K562 (cell line): ENCODE results near the gene RASSF3. TPM values are rescaled to one million over a fixed set of nuclear protein-coding genes. Genes with fewer than 3 reads are reported as not detected.

Source experiments
- ATAC-seq: fragments of 200-7000 bp; cut with Tn5 transposase; 3 replicates; pipeline ENCODE4 v1.9.1; 2020; ENCODE audit warnings: moderate library complexity
- BruUV-seq: library from RNA; stranded (reverse); fragments of 400-500 nt; replicated peaks from 2 replicates; lab custom pipeline; 2021; lab: Mats Ljungman, UMichigan
- CTCF ChIA-PET: fragments of 300-600 bp; formaldehyde crosslinking; extraction: SDS; loops from one replicate; lab custom pipeline; 2021; ENCODE audit warnings: low intra/inter-chr PET ratio; lab: Yijun Ruan, JAX
- POLR2A ChIA-PET: fragments of 300-600, 350-650 bp; sonication (Branson Sonifier 250); formaldehyde crosslinking; extraction: SDS; loops from one replicate; lab custom pipeline; 2021; ENCODE audit warnings: antibody characterized with exemption, inconsistent platforms; lab: Yijun Ruan, JAX
- DNase-seq, 4 experiments: peaks; one replicate each; pipeline versions ENCODE4 v3.0.0 to v3.0.0-alpha.2; 2011 to 2018; ENCODE audit warnings: low spot score in 3 of 4, mixed read lengths in 3 of 4; ENCODE audit errors: extremely low read depth in 1 of 4
- FAIRE-seq: peaks from 2 replicates; lab custom pipeline; 2011; peaks lifted over from hg19 to GRCh38; lab: Jason Lieb, UNC
- H2AFZ ChIP-seq: 2 replicates; pipeline ENCODE4 v1.6.0; 2011; ENCODE audit warnings: low read depth, low read length, control low read depth, inconsistent platforms
- H3K27ac ChIP-seq: fragments of 200-600 bp; 3 replicates; pipeline ENCODE4 v1.8.0; 2011; ENCODE audit warnings: low read depth, mild to moderate bottlenecking, control low read depth, inconsistent platforms, low read length, moderate library complexity, mixed read lengths; ENCODE audit errors: extremely low read depth
- H3K27me3 ChIP-seq, 2 experiments: fragments of 300-600 bp in 1 of 2; 2 replicates in 1 of 2; 3 replicates in 1 of 2; pipeline versions ENCODE4 v1.6.0 to v1.8.0; 2011; ENCODE audit warnings: inconsistent platforms in 2 of 2, low read length in 2 of 2, mild to moderate bottlenecking in 1 of 2, mixed read lengths in 1 of 2, moderate library complexity in 1 of 2; ENCODE audit not compliant: control insufficient read depth in 2 of 2, insufficient read depth in 2 of 2
- H3K36me3 ChIP-seq: fragments of 300-600 bp; 3 replicates; pipeline ENCODE4 v1.8.0; 2011; ENCODE audit warnings: mild to moderate bottlenecking, low read length, inconsistent platforms; ENCODE audit not compliant: control insufficient read depth, insufficient read depth
- H3K4me1 ChIP-seq, 2 experiments: fragments of 200-600 bp in 1 of 2; replicated peaks in 1 of 2; 2 replicates in 1 of 2; 3 replicates in 1 of 2; pipeline versions ENCODE4 v1.5.1 to v1.8.0; 2011; ENCODE audit warnings: inconsistent platforms in 2 of 2, low read length in 2 of 2, mild to moderate bottlenecking in 1 of 2, mixed read lengths in 1 of 2, moderate library complexity in 1 of 2; ENCODE audit not compliant: control insufficient read depth in 2 of 2, insufficient read depth in 2 of 2
- H3K4me2 ChIP-seq: 2 replicates; pipeline ENCODE4 v1.6.1; 2011; ENCODE audit warnings: low read length, control low read depth, inconsistent platforms, mixed read lengths; ENCODE audit not compliant: insufficient read depth
- H3K4me3 ChIP-seq: fragments of 200-600 bp; sonication (generic), shearing (Covaris generic); 2 replicates; pipeline ENCODE4 v1.5.1; 2016; ENCODE audit warnings: control low read depth, inconsistent platforms
- H3K79me2 ChIP-seq: fragments of 200-600 bp; 3 replicates; pipeline ENCODE4 v1.8.0; 2011; ENCODE audit warnings: low read length, inconsistent platforms; ENCODE audit not compliant: control insufficient read depth, insufficient read depth
- H3K9ac ChIP-seq, 2 experiments: 2 replicates each; pipeline versions ENCODE4 v1.6.0 to v1.6.1; 2011; ENCODE audit warnings: low read depth in 2 of 2, low read length in 2 of 2, control low read depth in 1 of 2, inconsistent platforms in 1 of 2, mild to moderate bottlenecking in 1 of 2, mixed read lengths in 1 of 2; ENCODE audit not compliant: insufficient read depth in 1 of 2
- H3K9me1 ChIP-seq: one replicate; pipeline ENCODE4 v1.6.0; 2011; ENCODE audit warnings: inconsistent platforms, mild to moderate bottlenecking, low read length, moderate library complexity; ENCODE audit not compliant: control insufficient read depth, insufficient read depth
- H3K9me3 ChIP-seq: replicated peaks from 2 replicates; pipeline ENCODE4 v1.5.1; 2011; ENCODE audit warnings: low read depth, low read length, inconsistent platforms; ENCODE audit not compliant: control insufficient read depth, insufficient read depth
- H4K20me1 ChIP-seq: replicated peaks from 2 replicates; pipeline ENCODE4 v1.6.1; 2011; ENCODE audit warnings: low read length, inconsistent platforms, mixed read lengths; ENCODE audit not compliant: control insufficient read depth, insufficient read depth
- ARID1B ChIP-seq: fragments of 450-650 bp; IDR thresholded peaks from 2 replicates; pipeline ENCODE4 v1.6.1; 2016; ENCODE audit warnings: antibody characterized with exemption, mild to moderate bottlenecking, inconsistent platforms
- ATF3 ChIP-seq, 2 experiments: fragments of 450-650 bp in 1 of 2; sonication (generic) in 1 of 2; formaldehyde crosslinking in 1 of 2; IDR thresholded peaks in 1 of 2; conservative IDR thresholded peaks in 1 of 2; 2 replicates each; pipeline versions ENCODE4 v1.6.1 to v1.8.1; 2016 to 2023; ENCODE audit warnings: mild to moderate bottlenecking in 2 of 2, moderate library complexity in 2 of 2, inconsistent platforms in 1 of 2, missing genetic modification reagents in 1 of 2
- CBX1 ChIP-seq: sonication (generic); IDR thresholded peaks from 2 replicates; pipeline ENCODE4 v1.6.1; 2016; ENCODE audit warnings: antibody characterized with exemption, low read depth, mild to moderate bottlenecking
- CEBPB ChIP-seq: fragments of 450-650 bp; IDR thresholded peaks from 2 replicates; pipeline ENCODE4 v1.6.1; 2016; ENCODE audit warnings: missing genetic modification characterization, missing compliant biosample characterization
- CHCHD3 ChIP-seq: fragments of 250-450 bp; sonication (Bioruptor Pico); IDR thresholded peaks from 2 replicates; pipeline ENCODE4 v2.1.2; 2022; ENCODE audit warnings: mild to moderate bottlenecking
- HEY1 ChIP-seq: fragments of 250-450 bp; sonication (Bioruptor Pico); IDR thresholded peaks from 2 replicates; pipeline ENCODE4 v1.5.0; 2020; ENCODE audit warnings: mild to moderate bottlenecking, moderate library complexity, borderline replicate concordance
- MAFG ChIP-seq: fragments of 450-650 bp; conservative IDR thresholded peaks from 2 replicates; pipeline ENCODE4 v1.6.1; 2016; ENCODE audit warnings: missing genetic modification characterization, missing compliant biosample characterization
- NCOR1 ChIP-seq: fragments of 450-650 bp; IDR thresholded peaks from 2 replicates; pipeline ENCODE4 v1.6.1; 2016; ENCODE audit warnings: mild to moderate bottlenecking, moderate library complexity
- RERE ChIP-seq: sonication (generic); formaldehyde crosslinking; IDR thresholded peaks from 2 replicates; pipeline ENCODE4 v1.8.0; 2023; ENCODE audit warnings: missing genetic modification reagents, mild to moderate bottlenecking, borderline replicate concordance
- TCF3 ChIP-seq: sonication (generic); formaldehyde crosslinking; IDR thresholded peaks from 2 replicates; pipeline ENCODE4 v1.4.0; 2020; ENCODE audit warnings: mild to moderate bottlenecking, missing genetic modification reagents
- TFAM ChIP-seq: fragments of 250-450 bp; sonication (Bioruptor Pico); conservative IDR thresholded peaks from 2 replicates; pipeline ENCODE4 v1.5.0; 2021; ENCODE audit warnings: mild to moderate bottlenecking, moderate library complexity
- YBX1 ChIP-seq: fragments of 450-650 bp; IDR thresholded peaks from 2 replicates; pipeline ENCODE4 v1.7.1; 2016; ENCODE audit warnings: mild to moderate bottlenecking
- ZNF24 ChIP-seq: fragments of 450-650 bp; IDR thresholded peaks from 2 replicates; pipeline ENCODE4 v1.6.1; 2016
- ZNF431 ChIP-seq: sonication (generic); formaldehyde crosslinking; IDR thresholded peaks from 2 replicates; pipeline ENCODE4 v1.8.0; 2022; ENCODE audit warnings: mild to moderate bottlenecking, missing genetic modification reagents
- WGBS: fragments of 100-300 bp; shearing (Covaris generic); methylation state at CpG from one replicate; pipeline ENCODE4 v1.1.6; 2016; ENCODE audit warnings: low coverage, mixed read lengths; ENCODE audit not compliant: insufficient coverage; ENCODE audit errors: missing lambda C conversion rate; 5-methylcytosine and 5-hydroxymethylcytosine counted together
- in situ Hi-C: fragments of 300-500 bp; cut with MboI; formaldehyde crosslinking; loops from 4 replicates; pipeline ENCODE4 v1.15.0; 2018; ENCODE audit warnings: inconsistent platforms, mixed read lengths
- intact Hi-C: fragments of 100-400 bp; cut with micrococcal nuclease; formaldehyde crosslinking; loops from 2 replicates; pipeline ENCODE4 v1.14.2; 2022
- polyA plus RNA-seq, 8 experiments: library from polyadenylated mRNA; depleted of rRNA in 4 of 8; stranded (reverse) in 5 of 8; unstranded in 3 of 8; fragments of >200 nt; fragmentation: Nextera tagmentation in 2 of 8; fragmentation: Illumina TruSeq in 1 of 8; extraction: Ambion mirVana in 2 of 8; extraction: Trizol in 1 of 8; gene quantifications; 2 replicates each; pipeline versions ENCODE4 v1.2.1 to v1.2.3, GENCODE V29; 2011 to 2014; ENCODE audit warnings: inconsistent platforms in 1 of 8, missing spikeins in 1 of 8
- total RNA-seq, 7 experiments: library from RNA; depleted of rRNA in 6 of 7; stranded (reverse); fragments of >200 nt in 6 of 7; fragmentation: Illumina TruSeq in 2 of 7; extraction: Trizol in 2 of 7; gene quantifications; 2 replicates each; pipeline versions ENCODE4 v1.2.1 to v1.2.3, GENCODE V29; 2011 to 2021; ENCODE audit warnings: low replicate concordance in 1 of 7

The RASSF3 gene
- total and polyA plus RNA-seq, 9 of the 15 experiments (the other 6 are each of a cell fraction or from before 2014, with no cell fraction given): 3.7 to 39.2 (median 20.2) TPM

DNA sequence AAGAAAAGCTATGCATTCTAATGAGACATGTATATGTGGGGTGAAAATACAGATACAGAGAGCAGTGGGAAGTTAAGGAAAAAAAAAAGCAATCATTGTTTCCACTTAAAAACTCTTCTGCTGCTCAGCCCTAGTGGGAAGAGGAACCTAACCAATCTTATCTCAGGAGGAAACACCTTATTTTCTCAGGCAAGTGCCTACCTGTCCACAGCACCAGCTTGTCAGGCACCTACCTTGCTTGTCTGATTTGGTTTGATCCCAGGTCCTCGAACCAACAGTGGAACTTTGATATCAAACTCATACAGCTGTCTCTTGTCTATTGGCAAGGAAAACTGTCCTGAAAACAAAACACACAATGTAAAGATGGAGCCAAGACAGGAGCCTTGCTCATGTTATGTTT lies 126.5 kb downstream of the RASSF3 start:
- in situ Hi-C loops: no loop called here
- Histone ChIP-seq H3K79me2 (no peaks in the 10 kb centered on the region), H3K4me1 (no peaks in the 10 kb centered on the region), H3K9me1 (no peaks in the 10 kb centered on the region), H3K9me3 (no peaks in the 10 kb centered on the region), H3K4me2 (no peak overlapping the region), H3K27me3 (no peaks in the 10 kb centered on the region), H3K9ac (no peak overlapping the region), H3K36me3 (peaks cover 52% of the 10 kb centered on the region), H4K20me1 (no peaks in the 10 kb centered on the region), H3K27ac (no peak overlapping the region), H2AFZ (no peak overlapping the region), H3K4me3 (no peak overlapping the region)
- intact Hi-C loops: no loop called here
- TF ChIP-seq CEBPB (no peak), RERE (CRISPR knock-in tag) (no peak), TFAM (CRISPR knock-in tag) (no peak), ARID1B (no peak), YBX1 (no peak), NCOR1 (no peak), TCF3 (CRISPR knock-in tag) (no peak), ZNF431 (CRISPR knock-in tag) (no peak), ZNF24 (no peak), CHCHD3 (CRISPR knock-in tag) (no peak), ATF3 (IDR thresholded peaks at IDR 0.05) (no peak), ATF3 (CRISPR knock-in tag; conservative IDR thresholded peaks at IDR 0.05) (no peak), CBX1 (no peak), MAFG (no peak), HEY1 (no peak)
- FAIRE-seq (no peak), ATAC-seq (no peak), DNase-seq (no peak)
- 30% methylated on average over 1 of the region's 1 CpG for WGBS
- POLR2A ChIA-PET: no interaction called here
- no TSS peak for BruUV-seq
- CTCF ChIA-PET: no interaction called here
